HG02678 (cell line): ENCODE results near the gene PPP1R15B.
"Not testable (repeated sequence)": the region's sequence is repeated elsewhere in the genome, so short reads cannot be mapped to it uniquely, and the experiment has no call there.

Source experiments
- ATAC-seq: cut with Tn5 transposase; IDR thresholded peaks from one replicate; pipeline ENCODE4 v1.9.1; 2021; ENCODE audit warnings: mild to moderate bottlenecking, moderate library complexity; ENCODE audit not compliant: unreplicated experiment

Gene PPP1R15B

GRCh38 chr1:204443871-204444581 lies 32.4 kb upstream of the PPP1R15B start:
- no peak for ATAC-seq

- no peak for ATAC-seq
Measured at GRCh38 chr1:204443260-204443619, 31.6 kb upstream of the PPP1R15B start.

GRCh38 chr1:204442376-204443259 lies 31.0 kb upstream of the PPP1R15B start:
- ATAC-seq: no peak

- ATAC-seq: no peak
Measured at GRCh38 chr1:204441558-204441957, 29.9 kb upstream of the PPP1R15B start.

- ATAC-seq: no peak
Measured at GRCh38 chr1:204439621-204440375, 28.2 kb upstream of the PPP1R15B start.

- ATAC-seq: no peak
Measured at GRCh38 chr1:204438628-204439027, 27.0 kb upstream of the PPP1R15B start.

- ATAC-seq: no peak
Measured at GRCh38 chr1:204437796-204438570, 26.4 kb upstream of the PPP1R15B start.

- ATAC-seq: no peak
Measured at GRCh38 chr1:204435872-204436271, 24.3 kb upstream of the PPP1R15B start.

- no peak for ATAC-seq
Measured at GRCh38 chr1:204435381-204435831, 23.8 kb upstream of the PPP1R15B start.

GRCh38 chr1:204434116-204434755 lies 22.6 kb upstream of the PPP1R15B start:
- ATAC-seq: no peak

GRCh38 chr1:204432708-204433107 lies 21.1 kb upstream of the PPP1R15B start:
- ATAC-seq: no peak

- ATAC-seq: no peak
Measured at GRCh38 chr1:204431310-204432184, 19.9 kb upstream of the PPP1R15B start.

GRCh38 chr1:204429746-204430145 lies 18.1 kb upstream of the PPP1R15B start:
- no peak for ATAC-seq

GRCh38 chr1:204426971-204427701 lies 15.5 kb upstream of the PPP1R15B start:
- no peak for ATAC-seq

- ATAC-seq: no peak
Measured at GRCh38 chr1:204426474-204426873, 14.9 kb upstream of the PPP1R15B start.

GRCh38 chr1:204426035-204426436 lies 14.4 kb upstream of the PPP1R15B start:
- ATAC-seq: no peak

- no peak for ATAC-seq
Measured at GRCh38 chr1:204424621-204425020, 13.0 kb upstream of the PPP1R15B start.

- ATAC-seq: not testable (repeated sequence)
Measured at GRCh38 chr1:204422061-204422705, 10.6 kb upstream of the PPP1R15B start.
